NB4 (cell line): Measurements from ENCODE around the gene TRAPPC3.

Source experiments
- DNase-seq: peaks from one replicate; pipeline ENCODE4 v3.0.0; 2010; ENCODE audit warnings: low read depth
- H3K4me3 ChIP-seq: one replicate; pipeline ENCODE4 v1.5.1; 2011; ENCODE audit warnings: mild to moderate bottlenecking, low read depth, low read length, moderate library complexity
- MYC ChIP-seq: IDR thresholded peaks from 2 replicates; pipeline ENCODE4 v1.6.1; 2011; ENCODE audit warnings: low read depth, low read length
- POLR2A ChIP-seq: IDR thresholded peaks from 2 replicates; pipeline ENCODE4 v1.6.1; 2011; ENCODE audit warnings: mild to moderate bottlenecking; ENCODE audit not compliant: insufficient read length; ENCODE audit errors: extremely low read depth
- TF ChIP-seq, protein P1 (sequence below): IDR thresholded peaks from 2 replicates; pipeline ENCODE4 v1.6.1; 2011; ENCODE audit warnings: low read depth, low read length
- TF ChIP-seq, protein P2 (sequence below): IDR thresholded peaks from one replicate; pipeline ENCODE4 v1.5.1; 2012; ENCODE audit warnings: low read depth, low read length

TRAPPC3 gene

DNA sequence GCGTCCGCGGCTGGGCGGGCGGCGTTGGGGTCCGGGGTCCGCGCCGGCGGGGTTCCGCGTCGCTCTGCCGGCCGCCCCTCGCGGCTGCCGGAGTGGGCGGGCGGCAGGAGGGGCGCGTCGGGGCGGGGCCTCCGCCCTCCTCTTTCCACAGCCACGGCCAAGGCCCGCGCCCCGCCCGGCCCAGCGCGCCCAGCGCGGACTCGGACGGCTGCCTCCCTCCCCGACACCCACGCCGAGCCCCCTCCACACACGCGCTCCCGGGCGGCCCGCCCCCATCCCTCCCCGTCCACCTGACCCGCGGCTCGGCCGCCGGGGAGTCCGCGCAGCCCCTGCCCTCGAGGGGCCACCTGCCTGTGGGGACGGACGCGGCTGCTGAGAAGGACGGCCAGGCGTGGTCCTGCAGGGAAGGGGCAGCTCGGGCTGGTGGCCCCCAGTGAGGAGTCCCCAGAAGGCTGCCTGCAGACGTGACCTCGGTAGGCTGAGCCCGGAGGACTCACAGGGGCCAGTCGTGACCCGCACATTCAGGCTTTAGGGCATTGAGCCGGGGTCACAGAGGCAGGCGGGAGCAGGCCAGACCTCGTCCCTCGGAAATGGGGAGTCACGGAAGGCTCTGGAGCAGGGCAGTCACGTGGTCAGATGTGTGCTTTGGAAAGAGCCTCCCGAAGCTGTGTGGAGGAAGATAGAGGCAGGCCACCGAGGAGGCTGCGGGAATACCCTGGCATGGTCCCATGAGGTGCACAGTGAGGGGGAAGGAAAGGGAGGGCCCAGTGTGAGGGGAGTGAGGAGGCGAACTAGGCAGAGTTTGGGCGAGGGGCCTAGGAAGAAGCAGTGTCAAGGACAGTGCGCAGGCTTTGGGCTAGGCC is 23.9 kb downstream of the TRAPPC3 start, which contains the start of gene COL8A2:
TSS of gene COL8A2 (minus strand) at position 94 of the 863 bp plus-strand sequence. CDS start 24,980 bp downstream, outside the sequence.
- TF ChIP-seq, protein P1, sequence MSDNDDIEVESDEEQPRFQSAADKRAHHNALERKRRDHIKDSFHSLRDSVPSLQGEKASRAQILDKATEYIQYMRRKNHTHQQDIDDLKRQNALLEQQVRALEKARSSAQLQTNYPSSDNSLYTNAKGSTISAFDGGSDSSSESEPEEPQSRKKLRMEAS = no peak
- TF ChIP-seq MYC = no peak
- no peak for DNase-seq

DNA sequence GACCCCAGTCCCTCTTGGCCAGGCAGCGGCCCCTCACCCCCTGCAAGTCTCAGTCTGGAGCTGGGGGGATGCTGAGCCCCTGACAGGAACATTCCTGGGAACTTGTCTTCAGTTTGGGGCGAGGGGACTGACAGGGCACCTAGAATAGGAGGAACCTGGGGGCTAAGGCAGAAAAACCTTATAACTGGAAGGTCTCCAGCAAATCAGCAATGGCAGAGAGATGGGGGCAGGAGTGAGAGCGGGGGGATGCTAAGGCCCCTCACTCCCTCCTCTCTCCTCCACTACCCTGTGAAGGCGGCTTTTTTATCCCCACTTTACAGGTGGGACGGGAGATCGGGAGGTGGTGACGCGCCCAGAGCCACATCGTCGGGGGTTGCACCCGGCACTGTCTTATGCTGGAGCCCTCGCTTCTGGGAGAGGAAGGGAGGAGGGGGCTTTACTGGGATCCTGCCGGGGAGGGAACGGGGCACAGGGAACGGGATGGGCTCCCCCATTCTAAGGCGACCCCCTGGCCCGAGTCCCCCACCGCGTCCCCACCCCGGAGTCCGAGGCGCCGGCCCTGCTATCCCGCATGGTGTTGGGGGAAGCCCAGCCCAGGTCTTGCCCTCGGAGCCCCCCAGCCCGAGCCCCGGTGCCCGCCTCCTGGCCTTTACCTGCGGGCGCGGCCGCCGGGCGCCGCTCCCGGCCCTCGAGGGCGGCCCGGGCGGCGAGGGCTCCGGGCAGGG is 24.7 kb downstream of the TRAPPC3 start:
- DNase-seq = no peak
- no peak for TF ChIP-seq MYC
- TF ChIP-seq, protein P1 = no peak
- no peak overlapping the region for H3K4me3 ChIP-seq

More for the DNA sequence above, 23.9 kb downstream of the TRAPPC3 start, which contains the start of gene COL8A2:
- H3K4me3 ChIP-seq = no peak within 1 kb of the TSS

- DNase-seq = no peak
- no peak overlapping the region for H3K4me3 ChIP-seq
- TF ChIP-seq MYC (no peak), POLR2A (no peak)
- TF ChIP-seq, protein P1 = no peak
- TF ChIP-seq, protein P2, sequence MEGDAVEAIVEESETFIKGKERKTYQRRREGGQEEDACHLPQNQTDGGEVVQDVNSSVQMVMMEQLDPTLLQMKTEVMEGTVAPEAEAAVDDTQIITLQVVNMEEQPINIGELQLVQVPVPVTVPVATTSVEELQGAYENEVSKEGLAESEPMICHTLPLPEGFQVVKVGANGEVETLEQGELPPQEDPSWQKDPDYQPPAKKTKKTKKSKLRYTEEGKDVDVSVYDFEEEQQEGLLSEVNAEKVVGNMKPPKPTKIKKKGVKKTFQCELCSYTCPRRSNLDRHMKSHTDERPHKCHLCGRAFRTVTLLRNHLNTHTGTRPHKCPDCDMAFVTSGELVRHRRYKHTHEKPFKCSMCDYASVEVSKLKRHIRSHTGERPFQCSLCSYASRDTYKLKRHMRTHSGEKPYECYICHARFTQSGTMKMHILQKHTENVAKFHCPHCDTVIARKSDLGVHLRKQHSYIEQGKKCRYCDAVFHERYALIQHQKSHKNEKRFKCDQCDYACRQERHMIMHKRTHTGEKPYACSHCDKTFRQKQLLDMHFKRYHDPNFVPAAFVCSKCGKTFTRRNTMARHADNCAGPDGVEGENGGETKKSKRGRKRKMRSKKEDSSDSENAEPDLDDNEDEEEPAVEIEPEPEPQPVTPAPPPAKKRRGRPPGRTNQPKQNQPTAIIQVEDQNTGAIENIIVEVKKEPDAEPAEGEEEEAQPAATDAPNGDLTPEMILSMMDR = no peak
Observed at GRCh38 chr1:36123356-36123755, 25.9 kb downstream of the TRAPPC3 start.

- DNase-seq = no peak
- TF ChIP-seq MYC (no peak), POLR2A (no peak)
- TF ChIP-seq, protein P2 = no peak
- TF ChIP-seq, protein P1 = no peak
- H3K4me3 ChIP-seq = no peak overlapping the region
Observed at GRCh38 chr1:36122062-36123030, 26.9 kb downstream of the TRAPPC3 start.

DNA sequence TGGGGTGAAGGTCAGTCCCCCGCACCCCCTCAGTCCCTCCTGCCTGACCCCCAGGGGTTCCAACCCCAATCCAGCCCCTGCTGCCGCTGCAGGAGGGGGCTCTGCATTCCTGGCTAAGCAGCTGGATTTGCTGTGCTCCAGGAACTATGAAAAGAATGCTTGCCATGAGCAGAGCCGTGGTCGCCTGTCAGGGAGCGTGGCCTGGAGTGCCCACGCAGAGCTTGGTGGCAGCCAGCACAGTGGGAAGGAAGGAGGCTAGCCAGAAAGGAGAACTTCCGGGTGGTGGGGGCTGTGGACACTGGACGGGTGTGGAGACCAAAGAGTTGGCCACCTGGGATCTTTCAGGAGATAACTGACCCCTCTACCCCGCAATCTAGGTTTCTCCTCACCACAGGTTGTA is 29.8 kb downstream of the TRAPPC3 start:
- TF ChIP-seq MYC (no peak), POLR2A (no peak)
- TF ChIP-seq, protein P1 = no peak
- TF ChIP-seq, protein P2 = no peak
- H3K4me3 ChIP-seq = no peak overlapping the region
- DNase-seq = no peak
